SIG-M5 (cell line): ENCODE measurements around the gene TSPEAR.
"Not testable (repeated sequence)": the region's sequence is repeated elsewhere in the genome, so short reads cannot be mapped to it uniquely, and the experiment has no call there.

Experiments used
- DNase-seq: peaks from one replicate; lab custom pipeline; 2025; lab: John Stamatoyannopoulos, UW

The TSPEAR gene

DNA sequence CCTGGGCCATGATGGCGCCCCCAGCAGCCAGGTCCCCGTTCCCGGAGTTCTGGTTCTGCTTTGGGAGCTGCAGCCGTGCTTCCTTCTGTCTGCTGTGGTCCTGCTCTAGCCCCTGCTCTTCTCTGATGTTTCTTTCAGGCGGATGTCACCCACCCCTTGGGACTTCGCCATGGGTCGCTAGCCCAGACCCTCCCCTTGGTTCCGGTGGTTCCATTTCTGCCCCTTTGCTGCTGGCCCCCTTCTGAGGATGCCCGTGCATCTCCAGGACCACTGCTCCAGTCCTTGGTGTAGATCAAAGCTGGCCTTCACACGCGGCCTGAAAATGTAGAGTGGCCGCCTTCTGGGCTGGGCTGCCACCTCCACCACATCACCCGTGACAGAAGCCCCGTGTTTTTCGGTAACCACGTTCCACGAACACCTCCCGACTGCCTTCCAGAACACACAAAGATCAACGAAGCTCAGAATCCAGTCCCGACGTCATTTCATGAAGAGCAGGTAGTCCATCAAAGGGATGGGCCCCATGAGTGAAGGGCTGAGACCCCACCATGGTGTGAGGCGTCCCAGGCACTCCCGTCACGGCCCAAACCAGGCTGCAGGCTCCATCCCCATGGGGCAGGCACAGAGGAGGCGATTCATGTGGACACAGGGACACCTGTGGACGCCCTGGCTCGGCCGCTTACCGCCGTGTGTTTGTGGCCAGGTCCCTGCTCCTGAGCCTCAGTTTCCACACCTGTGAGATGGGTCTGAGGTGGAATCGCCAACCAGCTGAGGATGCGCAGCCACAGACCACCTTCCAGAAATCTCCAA, 195.8 kb downstream of the TSPEAR start:
- no peak for DNase-seq

DNA sequence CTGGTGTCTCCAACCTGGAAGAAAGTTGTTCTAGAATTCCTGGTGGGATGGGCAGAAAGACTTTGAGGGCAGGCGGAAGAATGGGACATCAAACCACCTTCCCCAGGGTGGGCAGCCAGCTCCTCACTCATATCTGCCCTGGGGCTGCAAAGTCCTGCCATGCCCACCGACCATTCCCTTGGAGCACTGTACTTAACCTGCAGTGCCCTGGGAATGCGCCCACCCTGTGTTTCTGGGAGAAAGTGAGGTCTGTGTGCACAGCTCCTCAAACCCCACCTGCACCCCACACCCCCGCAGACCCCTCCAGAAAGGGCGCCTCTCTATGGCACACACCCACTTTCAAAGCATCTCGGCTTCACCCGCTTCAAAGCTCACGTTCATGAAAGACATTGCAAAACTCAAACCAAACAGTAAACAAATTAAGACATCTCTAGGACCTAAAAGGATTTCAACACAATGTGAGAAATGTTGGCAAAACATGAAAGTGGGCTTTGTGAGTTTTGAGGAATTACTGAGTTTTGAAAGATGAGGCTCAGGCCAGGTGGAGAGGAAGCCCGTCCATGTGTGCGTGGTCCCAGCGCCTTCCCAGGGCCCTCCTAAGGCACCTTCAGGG, 196.5 kb downstream of the TSPEAR start:
- DNase-seq = no peak

GRCh38 chr21:44514218-44514520, 197.2 kb downstream of the TSPEAR start:
- no peak for DNase-seq

- no peak for DNase-seq
Observed at GRCh38 chr21:44513389-44514217, 197.8 kb downstream of the TSPEAR start.

- no peak for DNase-seq
Observed at GRCh38 chr21:44512496-44513388, 198.6 kb downstream of the TSPEAR start.

DNA sequence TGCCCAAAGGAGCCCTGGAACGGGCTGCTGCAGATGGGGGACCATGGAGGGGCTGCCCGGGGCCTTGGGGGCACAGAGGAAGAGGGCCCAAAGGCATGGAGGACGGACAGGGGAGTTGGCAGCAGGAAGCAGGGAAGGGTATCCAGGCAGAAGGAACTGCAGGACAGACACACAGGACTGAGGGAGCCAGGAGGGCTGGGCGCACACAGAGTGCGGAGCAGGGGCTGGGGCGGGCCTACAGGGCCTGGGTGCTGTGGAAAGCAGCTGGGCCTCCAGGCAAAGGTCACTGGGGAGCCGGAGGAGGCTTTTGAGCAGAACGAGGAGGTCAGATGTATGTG, 199.5 kb downstream of the TSPEAR start:
- no peak for DNase-seq

- DNase-seq = no peak
Observed at GRCh38 chr21:44511219-44511937, 200.0 kb downstream of the TSPEAR start.

- DNase-seq = no peak
Observed at GRCh38 chr21:44510508-44511218, 200.7 kb downstream of the TSPEAR start.

DNA sequence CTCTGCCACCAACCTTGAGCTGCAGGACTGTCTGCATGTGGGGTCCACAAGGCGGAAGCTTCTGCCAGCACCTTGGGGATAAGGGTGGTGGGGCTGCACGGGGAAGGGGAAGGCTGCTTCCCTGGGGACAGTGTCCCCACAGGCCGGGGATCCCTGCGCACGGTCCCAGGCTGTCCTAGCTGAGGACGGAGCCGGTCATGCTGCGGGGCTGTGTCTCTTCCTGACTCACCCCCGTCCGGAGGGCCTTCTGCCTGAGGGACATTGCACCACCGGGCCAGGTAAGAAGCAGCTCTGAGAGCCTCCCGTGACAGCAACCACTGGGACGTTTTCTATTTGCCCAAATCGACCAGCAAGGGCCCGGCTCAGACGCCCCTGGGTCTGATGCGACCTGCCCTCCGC, 201.3 kb downstream of the TSPEAR start:
- DNase-seq = no peak

DNA sequence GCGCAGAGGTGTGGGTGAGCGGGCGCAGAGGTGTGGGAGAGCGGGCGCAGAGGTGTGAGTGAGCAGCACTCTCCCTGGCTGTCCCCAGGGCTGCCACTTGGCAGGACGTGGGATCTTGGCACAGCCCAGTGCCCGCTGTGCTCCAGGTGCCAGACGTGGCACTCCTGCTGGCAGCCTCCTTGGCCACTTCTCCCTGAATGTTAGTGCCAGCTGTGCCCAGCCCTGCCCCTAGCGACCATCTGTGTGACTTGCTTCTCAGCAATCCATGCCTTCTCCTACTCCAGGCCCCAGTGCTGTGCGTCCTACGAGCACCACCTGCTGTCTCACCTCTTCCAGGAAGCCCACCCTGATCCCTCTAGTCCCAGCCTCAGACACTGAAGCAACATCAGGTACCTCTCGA, 201.8 kb downstream of the TSPEAR start:
- no peak for DNase-seq

GRCh38 chr21:44508711-44509445, 202.5 kb downstream of the TSPEAR start:
- DNase-seq = no peak

GRCh38 chr21:44508426-44508710, 203.0 kb downstream of the TSPEAR start:
- no peak for DNase-seq

- no peak for DNase-seq
Observed at GRCh38 chr21:44507673-44508425, 203.5 kb downstream of the TSPEAR start.

GRCh38 chr21:44506279-44507255, 204.8 kb downstream of the TSPEAR start:
- no peak for DNase-seq

GRCh38 chr21:44505673-44506278, 205.6 kb downstream of the TSPEAR start:
- no peak for DNase-seq

DNA sequence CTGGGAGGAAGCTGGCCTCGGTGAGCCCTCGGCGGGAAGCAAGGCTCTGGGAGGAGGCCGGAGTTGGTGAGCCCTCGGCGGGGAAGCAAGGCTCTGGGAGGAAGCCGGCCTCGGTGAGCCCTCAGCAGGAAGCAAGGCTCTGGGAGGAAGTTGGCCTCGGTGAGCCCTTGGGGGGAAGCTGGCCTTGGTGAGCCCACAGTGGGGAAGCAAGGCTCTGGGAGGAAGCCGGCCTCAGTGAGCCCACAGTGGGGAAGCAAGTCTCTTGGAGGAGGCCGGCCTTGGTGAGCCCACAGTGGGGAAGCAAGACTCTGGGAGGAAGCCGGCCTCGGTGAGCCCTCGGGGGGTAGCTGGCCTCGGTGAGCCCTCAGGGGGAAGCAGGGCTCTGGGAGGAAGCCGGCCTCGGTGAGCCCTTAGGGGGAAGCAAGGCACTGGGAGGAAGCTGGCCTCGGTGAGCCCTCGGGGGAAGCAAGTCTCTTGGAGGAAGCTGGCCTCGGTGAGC, 207.4 kb downstream of the TSPEAR start:
- DNase-seq = no peak

GRCh38 chr21:44503006-44503889, 208.1 kb downstream of the TSPEAR start:
- not testable (repeated sequence) for DNase-seq
